Measurements from ENCODE around the gene PPM1H.
A peak's percentile ranks its signal among the peaks of the same experiment; 100 is the strongest.
"Not testable (repeated sequence)": the region's sequence is repeated elsewhere in the genome, so short reads cannot be mapped to it uniquely, and the experiment has no call there.

The PPM1H gene

GRCh38 chr12:62971769-62972525 lies 37.0 kb upstream of the PPM1H start:
- no peak for DNase-seq (ENCODE audit: low read depth)
- no peak overlapping the region for H3K4me3 ChIP-seq (ENCODE audit: low read length)
- TF ChIP-seq CTCF (conservative IDR thresholded peaks at IDR 0.05; ENCODE audit: low read depth, low read length), result no peak

GRCh38 chr12:62969695-62970094 lies 34.7 kb upstream of the PPM1H start:
- DNase-seq (ENCODE audit: low read depth), result no peak
- no peak overlapping the region for H3K4me3 ChIP-seq (ENCODE audit: low read length)
- TF ChIP-seq CTCF (conservative IDR thresholded peaks at IDR 0.05; ENCODE audit: low read depth, low read length), result no peak

GRCh38 chr12:62967701-62968100 lies 32.8 kb upstream of the PPM1H start:
- TF ChIP-seq CTCF (conservative IDR thresholded peaks at IDR 0.05; ENCODE audit: low read depth, low read length), result no peak
- DNase-seq (ENCODE audit: low read depth), result no peak
- no peak overlapping the region for H3K4me3 ChIP-seq (ENCODE audit: low read length)

GRCh38 chr12:62966990-62967506 lies 32.1 kb upstream of the PPM1H start:
- TF ChIP-seq CTCF (conservative IDR thresholded peaks at IDR 0.05; ENCODE audit: low read depth, low read length), result no peak
- peak; percentile 44 for DNase-seq (ENCODE audit: low read depth)

GRCh38 chr12:62966446-62966989 lies 31.6 kb upstream of the PPM1H start:
- not testable (repeated sequence) for DNase-seq (ENCODE audit: low read depth); H3K4me3 ChIP-seq (ENCODE audit: low read length)

More at GRCh38 chr12:62966990-62967506, 32.1 kb upstream of the PPM1H start:
- no peak overlapping the region for H3K4me3 ChIP-seq (ENCODE audit: low read length)

GRCh38 chr12:62965700-62966099 lies 30.8 kb upstream of the PPM1H start:
- not testable (repeated sequence) for DNase-seq (ENCODE audit: low read depth); H3K4me3 ChIP-seq (ENCODE audit: low read length)

- not testable (repeated sequence) for H3K4me3 ChIP-seq (ENCODE audit: low read length)
These were observed 30.3 kb upstream of the PPM1H start for GRCh38 chr12:62965242-62965641.

GRCh38 chr12:62963486-62964041 lies 28.6 kb upstream of the PPM1H start:
- TF ChIP-seq CTCF (conservative IDR thresholded peaks at IDR 0.05; ENCODE audit: low read depth, low read length), result no peak
- no peak overlapping the region for H3K4me3 ChIP-seq (ENCODE audit: low read length)
- DNase-seq (ENCODE audit: low read depth), result no peak

More at GRCh38 chr12:62965242-62965641, 30.3 kb upstream of the PPM1H start:
- DNase-seq (ENCODE audit: low read depth), result not testable (repeated sequence)

Data from retinal pigment epithelial cell (primary cell).